GM18499 (cell line): ENCODE measurements around the gene TMEM126A.
"Not testable (repeated sequence)": the region's sequence is repeated elsewhere in the genome, so short reads cannot be mapped to it uniquely, and the experiment has no call there.

Experiments used
- ATAC-seq: cut with Tn5 transposase; IDR thresholded peaks from one replicate; pipeline ENCODE4 v1.9.1; 2021; ENCODE audit warnings: moderate number of reproducible peaks; ENCODE audit not compliant: insufficient read depth, unreplicated experiment

TMEM126A gene

DNA sequence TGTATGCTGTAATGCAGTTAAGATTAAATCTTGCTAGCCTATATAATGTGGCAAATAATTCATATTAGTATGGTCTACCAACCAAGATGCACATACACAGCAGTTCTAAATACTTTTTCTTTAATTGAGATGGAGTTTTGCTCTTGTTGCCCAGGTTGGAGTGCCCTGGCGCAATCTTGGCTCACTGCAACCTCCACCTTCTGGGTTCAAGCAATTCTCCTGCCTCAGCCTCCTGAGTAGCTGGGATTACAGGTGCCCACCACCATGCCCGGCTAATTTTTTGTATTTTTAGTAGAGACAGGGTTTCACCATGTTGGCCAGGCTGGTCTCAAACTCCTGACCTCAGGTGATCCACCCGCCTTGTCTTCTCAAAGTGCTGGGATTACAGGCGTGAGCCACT is 6.6 kb downstream of the TMEM126A start:
- ATAC-seq: not testable (repeated sequence)

DNA sequence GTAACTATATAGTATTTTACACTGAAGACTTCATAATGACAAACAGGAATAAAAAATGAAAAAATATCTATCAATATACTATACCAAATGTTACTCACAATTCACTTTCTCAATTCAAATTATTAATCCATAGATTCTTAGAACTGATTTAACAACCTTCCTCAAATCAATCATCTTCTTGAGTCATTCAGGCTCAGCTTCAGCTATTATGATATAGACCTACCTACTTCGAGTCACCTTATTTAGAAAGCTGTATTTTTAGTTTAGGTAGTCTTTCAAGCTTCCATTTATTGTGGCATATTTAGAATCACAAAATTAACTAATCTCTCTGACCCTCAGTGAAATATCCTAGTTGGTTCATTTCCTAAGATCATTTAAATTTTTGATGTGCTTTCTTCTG is 9.0 kb downstream of the TMEM126A start:
- ATAC-seq: no peak

- ATAC-seq: no peak
Measured at GRCh38 chr11:85658180-85658579, 10.4 kb downstream of the TMEM126A start.

DNA sequence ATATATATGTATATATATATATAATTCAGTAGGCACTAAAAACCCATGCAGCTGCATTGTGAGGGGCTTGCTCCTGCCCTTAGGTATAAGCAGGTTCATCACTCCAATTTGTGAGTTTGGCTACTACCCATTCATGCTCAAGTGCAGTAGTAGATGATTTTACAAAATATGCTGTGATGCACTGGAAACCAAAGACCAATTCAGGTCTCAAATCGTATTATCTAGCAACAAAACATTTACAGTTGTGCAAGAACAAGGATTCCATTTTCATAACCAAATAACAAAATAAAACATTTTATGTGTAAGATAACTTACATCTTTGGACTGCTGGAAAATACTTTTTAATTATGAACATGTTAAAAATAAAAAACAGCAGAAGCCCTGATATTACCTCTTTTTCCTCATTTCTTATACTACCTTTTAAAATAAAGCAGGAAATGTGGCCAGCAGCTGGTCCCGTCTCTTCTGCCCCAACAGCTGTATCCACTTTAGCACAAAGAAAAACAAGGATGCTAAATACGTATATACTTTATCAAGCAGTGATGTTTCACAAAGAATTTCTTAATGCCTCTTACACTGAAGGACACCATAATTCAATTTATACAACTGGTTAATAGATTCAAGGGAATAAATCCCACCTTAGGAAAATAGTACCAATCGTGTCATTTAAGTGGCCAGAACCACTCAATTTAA is 14.4 kb downstream of the TMEM126A start:
- ATAC-seq: no peak

DNA sequence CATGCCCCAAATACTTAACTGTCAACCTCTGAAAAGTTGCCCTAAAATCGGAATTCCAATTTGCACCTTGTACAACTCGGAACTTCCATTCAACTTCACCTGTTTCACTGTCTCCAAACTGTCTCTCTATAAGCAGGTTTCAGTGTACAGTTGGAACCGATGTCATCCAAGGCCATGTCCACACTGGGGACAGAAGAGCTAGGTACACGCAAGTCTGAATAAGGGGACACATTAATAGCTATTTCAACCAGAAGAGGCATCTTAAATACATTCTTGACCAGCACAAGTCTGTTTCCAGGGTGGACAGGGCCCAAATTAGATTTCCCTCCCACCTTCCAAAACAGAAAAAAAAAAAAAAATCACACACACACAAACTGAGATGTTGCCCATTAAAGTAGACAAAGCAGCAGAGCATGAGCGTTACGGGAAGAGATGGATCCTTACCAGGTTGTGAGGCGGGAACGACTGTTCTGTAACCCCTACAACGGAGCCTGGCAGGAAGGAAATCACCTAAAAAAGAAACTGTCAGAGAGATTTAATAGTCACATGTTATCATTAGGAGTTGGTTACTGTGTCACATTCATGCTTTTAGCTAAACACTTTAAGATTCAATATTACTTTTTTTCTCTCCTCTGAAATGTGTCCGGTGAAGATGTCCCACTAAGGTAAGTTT is 15.4 kb downstream of the TMEM126A start:
- ATAC-seq: no peak

GRCh38 chr11:85663753-85664614 is 16.2 kb downstream of the TMEM126A start:
- peak; percentile 41 for ATAC-seq

- ATAC-seq: peak; percentile 82
Measured at GRCh38 chr11:85664615-85665481, 17.1 kb downstream of the TMEM126A start, which contains the start of gene CREBZF. TSS of gene CREBZF (minus strand) at chr11:85665129. CDS start at chr11:85664875, 254 bp downstream.

GRCh38 chr11:85665733-85666132 is 18.0 kb downstream of the TMEM126A start:
- ATAC-seq: no peak

- ATAC-seq: no peak
Measured at GRCh38 chr11:85666687-85667086, 18.9 kb downstream of the TMEM126A start.

- ATAC-seq: no peak
Measured at GRCh38 chr11:85668157-85668556, 20.4 kb downstream of the TMEM126A start.

- not testable (repeated sequence) for ATAC-seq
Measured at GRCh38 chr11:85670949-85671663, 23.3 kb downstream of the TMEM126A start.

DNA sequence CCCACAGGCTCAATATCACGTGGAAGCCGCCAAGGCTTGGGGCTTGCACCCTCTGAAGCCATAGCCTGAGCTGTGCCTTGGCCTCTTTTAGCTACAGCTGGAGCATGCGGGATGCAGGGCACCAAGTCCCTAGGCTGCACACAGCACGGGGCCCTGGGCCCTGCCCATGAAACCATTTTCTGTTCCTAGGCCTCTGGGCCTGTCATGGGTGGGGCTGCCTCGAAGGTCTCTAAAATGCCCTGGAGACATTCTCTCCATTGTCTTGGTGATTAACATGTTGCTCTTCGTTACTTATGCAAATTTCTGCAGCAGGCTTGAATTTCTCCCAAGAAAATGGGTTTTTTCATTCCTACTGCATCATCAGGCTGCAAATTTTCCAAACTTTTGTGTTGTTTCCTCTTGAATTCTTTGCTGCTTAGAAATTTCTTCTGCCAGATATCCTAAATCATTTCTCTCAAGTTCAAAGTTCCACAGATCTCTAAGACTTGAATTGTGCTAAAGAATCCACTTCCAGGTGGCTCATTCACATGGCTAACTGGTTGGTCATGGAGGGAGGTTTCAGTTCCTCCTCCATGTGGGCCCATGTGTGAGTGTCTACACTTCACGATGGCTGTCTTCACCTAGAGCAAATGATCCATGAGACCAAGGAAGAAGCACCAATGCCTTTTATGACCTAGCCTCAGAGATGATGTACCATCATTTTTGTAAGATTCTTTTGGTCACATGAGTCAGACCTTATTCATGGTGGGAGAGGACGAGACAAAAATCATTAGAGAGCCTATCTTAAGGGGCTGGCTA is 24.5 kb downstream of the TMEM126A start:
- no peak for ATAC-seq

GRCh38 chr11:85673393-85673792 is 25.6 kb downstream of the TMEM126A start:
- no peak for ATAC-seq

GRCh38 chr11:85679576-85679975 is 31.8 kb downstream of the TMEM126A start:
- no peak for ATAC-seq

- ATAC-seq: no peak
Measured at GRCh38 chr11:85680897-85681296, 33.1 kb downstream of the TMEM126A start.

DNA sequence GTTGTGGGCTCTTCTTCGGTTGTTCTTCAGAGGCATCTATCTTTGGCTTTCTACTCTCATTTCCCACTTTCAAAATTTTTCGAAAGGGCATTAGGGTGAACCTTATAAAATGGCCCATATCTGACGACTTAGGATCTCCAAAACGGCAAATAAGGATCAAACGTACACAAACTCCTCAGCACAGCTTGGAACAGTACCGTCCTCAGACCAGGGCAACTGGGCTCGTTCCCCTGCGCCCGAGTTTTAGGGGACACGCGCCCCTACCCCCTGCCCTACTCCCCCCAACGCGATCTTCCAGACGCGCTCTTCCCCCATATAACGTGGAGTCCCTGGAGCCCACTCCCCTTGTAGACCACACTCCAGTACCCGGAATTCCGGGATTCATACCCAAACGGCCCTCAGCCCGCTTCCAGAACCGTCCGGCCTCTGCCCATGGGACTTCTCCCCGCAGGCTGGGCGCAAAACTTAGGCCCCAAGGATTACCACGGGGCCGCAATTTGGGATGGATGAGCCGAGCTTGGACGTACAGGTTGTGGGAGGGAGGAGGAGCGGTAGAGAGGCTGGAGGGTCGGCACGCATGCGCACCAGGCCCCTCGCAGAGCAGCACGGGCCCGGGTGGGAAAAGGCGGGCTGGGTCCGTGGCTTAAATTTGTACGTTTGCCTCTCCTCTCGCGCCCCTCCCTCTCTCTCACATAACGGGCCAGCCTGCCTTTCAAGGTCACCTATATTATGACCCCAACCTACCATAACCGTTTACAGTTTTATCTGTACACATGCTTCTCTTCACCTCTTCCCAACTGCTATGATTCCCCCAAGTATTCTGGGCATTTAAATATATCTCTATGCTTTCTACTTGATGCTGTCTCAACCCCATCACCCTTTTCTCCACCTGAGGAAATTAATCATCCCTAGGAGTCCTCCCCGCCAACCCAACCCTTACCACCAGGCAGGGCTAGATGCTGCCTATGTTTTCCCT is 34.9 kb downstream of the TMEM126A start:
- no peak for ATAC-seq

DNA sequence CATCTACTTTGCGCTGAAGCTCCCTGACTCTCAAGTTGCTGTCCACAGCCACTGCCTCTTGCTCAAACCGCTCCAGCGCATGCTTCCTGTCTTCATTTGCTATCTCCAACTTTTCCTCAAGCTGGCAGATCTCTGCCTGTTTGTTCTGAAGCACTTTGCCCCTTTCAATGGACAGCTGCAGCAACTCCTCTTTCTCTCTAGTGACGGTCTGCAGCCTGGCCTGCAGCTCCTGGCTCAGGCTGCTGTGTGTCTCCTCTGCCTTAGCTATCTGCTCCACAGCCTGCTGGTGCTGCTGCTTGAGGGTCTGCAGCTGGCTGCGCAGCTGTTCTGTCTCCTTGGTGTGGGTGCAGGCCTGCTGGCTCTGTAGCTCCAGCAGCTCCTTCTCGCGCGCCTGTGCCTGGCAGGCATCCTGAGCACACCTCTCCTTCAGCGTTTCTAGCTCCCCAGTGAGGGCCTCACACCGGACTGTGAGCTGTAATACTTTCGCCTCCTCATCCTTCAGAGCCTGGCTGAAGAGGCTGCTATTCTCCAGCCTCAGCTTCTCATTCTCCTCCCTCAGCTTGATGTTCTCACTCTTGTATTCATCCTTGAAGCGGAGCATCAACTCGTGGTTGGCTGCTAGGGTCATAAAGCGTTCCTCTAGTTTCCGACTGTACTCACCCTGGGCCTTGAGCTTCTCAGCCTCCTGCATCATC is 37.5 kb downstream of the TMEM126A start:
- no peak for ATAC-seq
